Measurements from ENCODE around the gene STIM2.
"Not testable (repeated sequence)": the region's sequence is repeated elsewhere in the genome, so short reads cannot be mapped to it uniquely, and the experiment has no call there.

The STIM2 gene

DNA sequence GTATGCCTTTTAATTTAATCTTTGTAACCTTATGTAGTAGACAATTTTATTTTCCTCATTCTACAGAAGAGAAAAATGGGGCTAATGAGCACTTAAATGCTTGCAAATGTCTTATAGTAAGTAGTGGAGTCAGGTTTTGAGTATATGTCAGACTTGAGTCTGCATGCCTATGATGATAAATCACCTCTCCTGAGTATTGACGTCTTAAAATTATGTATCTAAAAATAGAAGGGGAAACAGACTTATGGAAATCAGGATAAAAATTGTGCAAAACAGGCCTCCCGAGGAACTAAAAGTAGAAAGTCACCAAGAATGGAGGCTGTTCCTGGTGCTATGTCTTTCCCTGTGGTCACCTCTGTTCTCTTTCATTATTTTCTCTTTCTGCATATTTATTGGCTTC is 92.7 kb downstream of the STIM2 start:
- no peak for DNase-seq (ENCODE audit: low read depth, low spot score)

DNA sequence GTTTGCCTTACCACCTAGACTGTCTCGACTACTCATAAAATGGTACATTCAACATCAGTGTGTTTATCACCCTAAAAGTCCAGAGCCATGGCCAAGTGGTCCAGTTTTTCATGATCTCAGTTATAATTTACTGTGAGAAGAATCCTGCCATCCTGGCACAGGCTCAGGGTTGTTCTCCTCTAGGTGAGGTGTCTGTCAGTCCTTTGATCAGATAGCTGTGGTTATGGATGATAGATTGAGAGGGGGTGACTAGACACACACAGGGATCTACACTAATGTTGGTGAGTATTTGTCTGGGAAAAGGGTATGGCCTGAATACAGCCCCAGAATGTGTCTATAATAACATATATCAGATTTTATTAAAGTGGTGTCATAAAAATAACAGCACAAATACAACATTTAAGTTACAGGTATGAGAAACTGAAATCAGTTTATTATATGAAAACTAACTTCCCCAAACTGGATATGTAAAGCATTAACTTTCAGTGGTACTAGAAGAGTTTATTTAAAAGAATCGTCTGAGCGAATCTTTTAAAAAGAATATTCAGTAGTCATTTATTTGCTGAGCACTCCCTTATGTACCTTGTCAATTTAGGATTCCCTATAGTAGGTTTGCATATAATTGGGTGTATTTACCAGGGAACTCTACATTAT is 93.3 kb downstream of the STIM2 start:
- DNase-seq (ENCODE audit: low read depth, low spot score) = no peak

DNA sequence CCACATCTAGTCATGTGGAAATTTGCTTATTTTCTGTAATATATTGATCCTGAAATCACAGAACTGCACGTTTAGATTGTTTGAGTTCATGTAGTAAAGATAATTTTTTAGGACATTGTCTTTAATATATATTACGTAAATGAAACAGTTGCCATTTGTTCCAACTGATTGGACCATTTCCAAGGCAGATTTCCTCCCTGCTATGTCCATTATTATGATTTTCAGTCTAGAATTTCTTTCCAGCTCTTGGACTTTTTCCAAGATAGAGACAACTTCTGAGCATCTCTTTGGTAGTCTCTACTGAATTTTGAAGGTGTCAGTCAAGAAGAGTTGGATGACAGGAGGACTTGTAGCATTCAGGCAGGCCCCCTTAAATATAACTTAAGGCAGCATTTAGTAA is 94.6 kb downstream of the STIM2 start:
- no peak for DNase-seq (ENCODE audit: low read depth, low spot score)

DNA sequence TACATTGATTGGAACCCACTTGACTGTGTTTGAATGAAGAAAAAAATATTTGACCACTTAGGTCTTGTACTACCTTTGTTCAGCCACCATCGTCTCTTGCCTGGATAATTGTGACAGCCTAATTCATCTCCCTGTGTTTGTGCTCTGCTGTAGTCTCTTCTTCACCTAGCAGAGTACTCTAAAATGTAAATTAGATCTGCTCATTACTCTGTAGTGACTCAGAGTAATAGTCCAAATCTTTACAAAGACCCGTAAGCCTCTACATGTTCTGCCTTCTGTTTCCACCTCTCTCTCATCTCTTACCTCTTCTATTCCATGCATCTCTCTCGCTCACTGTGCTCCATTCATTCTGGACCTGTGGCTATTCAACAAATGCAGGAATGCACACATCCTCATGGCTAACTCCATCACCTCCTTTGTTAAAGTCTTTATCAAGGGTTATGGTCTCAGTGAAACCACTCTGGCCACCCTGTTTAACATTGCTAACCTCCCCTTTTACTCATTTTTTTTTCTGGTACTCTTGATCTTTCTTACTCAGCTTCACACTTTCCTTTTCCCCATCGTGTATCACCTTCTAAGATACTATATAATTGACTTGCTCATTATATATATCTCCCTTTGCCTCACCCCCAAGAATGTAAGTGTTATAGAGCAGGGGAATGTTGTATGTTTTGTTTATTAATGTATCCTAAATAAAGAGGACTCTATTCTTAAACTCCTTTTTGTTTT is 98.4 kb downstream of the STIM2 start:
- DNase-seq (ENCODE audit: low read depth, low spot score) = no peak

DNA sequence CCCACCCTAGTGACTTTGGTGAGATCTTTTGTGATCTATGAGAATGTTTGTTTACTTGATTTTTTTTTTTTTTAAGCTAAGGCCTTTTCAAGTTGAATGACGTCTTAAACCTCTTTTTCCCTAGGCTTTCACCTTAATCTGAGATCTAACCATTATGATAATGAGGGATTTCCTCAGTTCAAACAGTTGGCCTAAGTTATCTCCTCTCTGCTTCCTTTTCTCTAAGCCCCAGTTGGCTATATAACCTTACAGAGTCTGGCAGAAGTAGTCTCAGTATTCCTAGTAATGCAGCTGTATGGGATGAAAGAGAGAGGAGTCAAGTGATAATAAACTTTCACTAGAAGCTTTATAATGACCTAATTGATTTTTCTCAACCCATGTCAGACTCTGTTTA is 99.0 kb downstream of the STIM2 start:
- DNase-seq (ENCODE audit: low read depth, low spot score) = no peak

DNA sequence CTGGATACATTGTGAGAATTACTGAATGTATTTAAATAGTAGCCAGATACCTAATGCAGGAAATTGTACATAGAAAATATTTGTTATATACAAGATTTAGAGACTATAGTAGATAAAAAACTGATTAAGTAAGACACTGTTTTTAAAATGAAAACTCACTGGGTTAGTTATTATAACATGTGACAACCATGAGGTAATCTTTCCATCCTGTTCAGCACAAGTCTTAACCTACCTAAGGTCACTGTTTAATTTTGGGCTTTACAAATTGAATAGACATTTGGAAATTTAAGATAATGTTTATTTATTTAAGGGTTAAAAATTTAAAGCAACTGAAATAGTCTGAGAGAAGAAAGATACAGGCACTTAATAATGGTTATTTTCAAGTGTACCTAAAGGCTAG is 102.1 kb downstream of the STIM2 start:
- no peak for DNase-seq (ENCODE audit: low read depth, low spot score)

DNA sequence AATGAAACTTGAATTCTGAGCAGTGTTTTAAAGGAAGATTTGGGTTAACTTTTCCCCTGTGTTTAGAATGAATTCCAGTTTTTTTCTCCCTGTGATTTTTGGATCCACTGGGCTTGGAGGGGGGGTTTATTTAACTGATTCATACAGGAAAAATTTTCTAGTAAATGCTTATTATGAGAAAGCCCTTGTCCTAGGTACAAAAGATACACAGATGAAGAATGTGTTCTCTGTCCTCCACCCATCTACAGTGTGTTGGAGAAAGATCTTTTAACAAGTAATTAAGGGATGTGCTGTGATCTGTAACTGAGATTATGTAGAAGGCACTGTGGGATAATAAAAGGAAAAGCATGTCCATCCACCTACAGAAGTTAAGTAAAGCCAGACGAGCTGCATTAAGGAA is 103.9 kb downstream of the STIM2 start:
- DNase-seq (ENCODE audit: low read depth, low spot score) = no peak

DNA sequence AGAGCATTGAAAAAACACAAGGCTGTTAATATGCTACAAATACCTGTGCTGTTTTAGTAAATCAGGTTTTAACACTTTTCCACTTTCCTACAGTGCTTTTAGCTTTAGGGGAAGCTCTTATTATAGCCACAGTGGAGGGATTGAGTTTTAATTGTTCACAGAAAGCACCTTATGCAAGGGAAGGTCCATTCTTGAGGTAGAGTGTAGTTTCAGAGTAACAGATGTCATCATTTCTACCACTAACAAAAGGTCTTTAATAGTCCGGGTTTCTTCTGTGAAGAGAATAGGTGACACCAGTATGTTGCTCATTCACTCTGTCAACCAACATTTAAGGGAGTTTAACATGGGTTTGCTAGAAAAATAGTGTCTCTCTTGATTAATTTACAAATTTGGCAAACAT is 104.4 kb downstream of the STIM2 start:
- no peak for DNase-seq (ENCODE audit: low read depth, low spot score)

DNA sequence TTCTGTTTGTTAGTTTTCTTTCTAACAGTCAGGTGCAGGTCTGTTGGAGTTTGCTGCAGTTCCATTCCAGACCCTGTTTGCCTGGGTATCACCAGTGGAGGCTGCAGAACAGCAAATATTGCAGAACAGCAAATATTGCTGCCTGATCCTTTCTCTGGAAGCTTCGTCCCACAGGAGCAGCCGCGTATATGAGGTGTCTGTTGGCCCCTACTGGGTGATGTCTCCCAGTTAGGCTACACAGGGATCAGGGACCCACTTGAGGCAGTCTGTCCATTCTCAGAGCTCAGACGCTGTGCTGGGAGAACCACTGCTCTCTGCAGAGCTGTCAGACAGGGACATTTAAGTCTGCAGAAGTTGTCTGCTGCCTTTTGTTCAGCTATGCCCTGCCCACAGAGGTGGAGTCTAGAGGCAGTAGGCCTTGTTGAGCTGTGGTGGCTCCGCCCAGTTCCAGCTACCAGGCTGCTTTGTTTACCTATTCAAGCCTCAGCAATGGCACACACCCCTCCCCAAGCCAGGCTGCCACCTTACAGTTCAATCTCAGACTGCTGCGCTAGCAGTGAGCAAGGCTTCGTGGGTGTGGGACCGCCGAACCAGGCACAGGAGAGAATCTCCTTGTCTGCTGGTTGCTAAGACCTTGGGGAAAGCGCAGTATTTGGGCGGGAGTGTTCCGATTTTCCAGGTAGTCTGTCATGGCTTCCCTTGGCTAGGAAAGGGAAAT is 115.0 kb downstream of the STIM2 start:
- not testable (repeated sequence) for DNase-seq (ENCODE audit: low read depth, low spot score)

DNA sequence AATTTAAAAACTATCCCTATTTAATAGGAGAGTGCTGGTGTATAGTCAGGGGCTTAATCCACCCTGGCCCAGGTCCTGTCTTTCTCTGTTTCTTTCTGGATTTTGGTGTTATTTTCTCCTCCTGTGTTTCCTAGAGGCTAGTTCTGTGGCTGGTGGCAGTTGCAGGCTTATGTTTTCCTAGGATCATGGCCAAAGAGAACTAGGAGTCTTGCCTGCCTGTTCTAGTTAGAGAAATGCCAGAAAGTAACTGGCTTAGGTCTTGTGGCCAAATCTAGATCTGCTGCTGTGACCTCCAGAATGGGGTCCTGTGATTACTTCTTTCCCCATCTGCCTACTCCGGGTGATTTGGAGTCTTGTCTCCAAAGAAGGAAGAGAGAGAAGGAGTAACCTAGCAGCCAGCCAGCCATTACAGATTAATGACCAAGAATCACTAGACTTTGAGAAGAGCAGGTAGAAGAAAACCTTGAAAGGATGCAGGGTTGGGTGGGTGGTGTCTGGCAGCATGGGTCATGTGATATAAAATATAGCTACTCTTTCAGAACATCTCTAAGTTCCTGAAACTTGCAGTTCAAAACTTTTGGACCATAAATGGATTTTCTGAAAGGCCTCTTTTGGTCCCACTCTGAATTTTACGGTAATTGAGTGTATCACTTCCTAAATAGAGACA is 117.9 kb downstream of the STIM2 start:
- DNase-seq (ENCODE audit: low read depth, low spot score) = no peak

DNA sequence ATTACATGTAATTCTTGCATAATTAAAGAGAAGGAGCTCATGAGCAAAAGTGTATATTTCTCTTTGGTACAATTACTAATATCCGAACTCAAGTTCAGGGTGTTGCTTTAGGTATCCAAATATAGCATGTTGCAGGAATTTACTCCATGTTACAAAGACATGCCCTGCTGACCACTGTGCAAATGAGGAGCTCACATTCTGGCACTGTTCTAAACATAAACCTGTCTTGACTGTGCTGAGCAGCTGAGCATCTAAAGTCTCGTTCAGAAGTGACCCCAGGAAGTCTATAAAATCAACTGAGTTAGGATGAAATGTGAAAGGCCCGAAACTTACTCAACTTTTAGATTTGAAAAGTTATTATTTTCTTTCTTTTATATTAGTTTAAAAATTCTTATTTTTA is 124.3 kb downstream of the STIM2 start:
- DNase-seq (ENCODE audit: low read depth, low spot score) = no peak

DNA sequence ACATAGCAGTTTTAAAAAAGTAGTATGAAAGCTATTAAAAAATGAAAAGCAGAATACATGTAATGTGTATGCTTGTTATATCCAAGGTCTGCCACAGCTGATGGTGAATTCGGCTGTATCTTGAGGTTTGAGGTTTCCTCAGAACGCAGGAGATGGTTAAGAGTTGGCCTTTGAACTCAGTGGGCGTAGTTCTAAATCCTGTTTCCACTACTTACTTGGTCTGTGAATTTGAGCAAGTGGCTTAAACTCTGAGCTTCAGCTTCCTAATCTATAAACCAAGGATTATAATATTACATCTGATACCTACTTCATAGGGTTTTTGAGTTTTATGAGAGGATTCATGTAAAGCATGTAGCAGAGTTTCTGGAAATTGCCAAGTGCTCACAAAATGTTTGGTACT is 125.2 kb downstream of the STIM2 start:
- DNase-seq (ENCODE audit: low read depth, low spot score) = no peak

DNA sequence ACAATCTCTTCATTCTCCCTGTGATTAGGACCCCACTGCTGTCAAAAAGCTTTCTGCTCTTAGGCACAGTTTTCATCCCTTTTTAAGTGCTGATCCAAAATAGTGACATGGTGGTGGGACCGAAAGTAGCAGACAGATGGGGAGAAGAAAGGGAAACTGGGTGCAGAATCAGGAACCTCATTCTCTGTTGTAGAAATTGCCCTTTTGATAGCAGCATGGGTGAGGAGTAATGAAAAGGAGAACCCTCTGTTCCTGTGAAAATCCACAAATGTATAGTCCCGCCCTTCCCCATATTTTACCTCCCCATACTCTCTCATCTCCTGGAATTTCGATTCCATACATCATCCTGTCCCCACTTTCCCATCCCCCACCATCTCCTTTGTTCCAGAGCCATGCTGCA is 126.5 kb downstream of the STIM2 start:
- DNase-seq (ENCODE audit: low read depth, low spot score) = no peak

DNA sequence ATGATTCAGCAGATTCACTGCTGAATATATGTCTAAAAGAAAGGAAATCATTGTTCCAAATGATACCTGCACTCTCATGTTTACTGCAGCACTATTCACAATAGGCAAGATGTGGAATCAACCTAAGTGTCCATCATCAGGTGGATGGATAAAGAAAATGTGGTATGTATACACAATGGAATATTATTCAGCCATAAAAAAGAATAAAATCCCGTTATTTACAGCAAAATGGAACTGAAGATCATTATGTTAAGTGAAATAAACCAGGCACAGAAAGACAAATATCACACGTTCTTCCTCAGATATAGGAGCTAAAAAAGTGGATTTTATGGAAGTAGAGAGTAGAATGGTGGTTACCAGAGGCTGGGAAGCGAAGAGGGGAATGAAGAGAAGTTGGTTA is 130.4 kb downstream of the STIM2 start:
- no peak for DNase-seq (ENCODE audit: low read depth, low spot score)

DNA sequence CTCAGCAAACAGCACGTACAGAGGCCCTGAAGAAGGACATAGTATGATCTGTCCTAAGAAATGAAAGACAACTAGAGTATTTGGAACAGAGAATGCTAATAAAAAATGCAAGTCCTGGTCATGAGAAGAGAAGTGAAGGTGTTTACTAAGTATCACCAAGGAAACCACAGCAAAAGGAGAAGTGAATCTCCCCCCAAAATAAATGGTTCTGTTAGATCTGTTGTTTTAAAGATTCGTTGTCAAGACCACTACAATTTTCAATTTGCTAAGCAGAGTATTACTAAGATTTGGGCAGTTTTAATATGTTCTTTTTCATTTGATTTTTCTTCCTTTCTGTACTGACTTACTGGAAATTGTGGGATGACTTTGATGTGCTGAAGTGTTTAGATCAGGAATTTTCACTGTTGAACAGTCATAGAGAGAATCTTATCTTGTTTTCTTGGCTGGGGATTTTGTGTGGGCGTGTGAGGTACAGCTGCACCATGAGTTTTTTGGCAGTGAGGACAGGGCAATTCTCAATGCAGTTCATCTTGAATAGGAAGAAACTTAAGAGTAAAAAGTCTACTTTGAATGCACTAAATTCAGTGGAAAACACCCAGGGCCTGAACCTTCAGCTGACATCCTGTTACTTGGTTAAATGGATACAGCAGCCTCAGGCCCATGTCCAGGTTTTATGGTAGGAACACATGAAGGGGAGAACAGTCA is 132.2 kb downstream of the STIM2 start:
- DNase-seq (ENCODE audit: low read depth, low spot score) = no peak

DNA sequence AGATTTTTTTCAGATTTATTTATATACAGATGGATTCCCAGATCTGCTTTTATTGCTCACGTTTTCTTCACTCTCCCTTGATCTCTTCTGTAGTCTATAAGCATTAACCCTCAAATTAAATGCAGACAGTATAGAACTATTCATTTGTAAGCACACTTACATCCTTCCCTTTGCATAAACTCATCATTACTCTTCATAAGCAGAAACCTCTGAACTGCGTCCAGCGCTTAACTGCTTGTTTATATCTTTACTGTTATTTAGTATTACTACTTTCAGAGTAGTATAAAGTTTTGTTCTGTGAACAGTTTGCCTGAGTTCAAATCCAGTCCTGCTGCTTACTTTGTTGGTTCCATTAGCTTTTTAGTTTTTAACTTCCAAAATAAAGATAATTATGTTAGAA is 132.9 kb downstream of the STIM2 start:
- DNase-seq (ENCODE audit: low read depth, low spot score) = no peak

DNA sequence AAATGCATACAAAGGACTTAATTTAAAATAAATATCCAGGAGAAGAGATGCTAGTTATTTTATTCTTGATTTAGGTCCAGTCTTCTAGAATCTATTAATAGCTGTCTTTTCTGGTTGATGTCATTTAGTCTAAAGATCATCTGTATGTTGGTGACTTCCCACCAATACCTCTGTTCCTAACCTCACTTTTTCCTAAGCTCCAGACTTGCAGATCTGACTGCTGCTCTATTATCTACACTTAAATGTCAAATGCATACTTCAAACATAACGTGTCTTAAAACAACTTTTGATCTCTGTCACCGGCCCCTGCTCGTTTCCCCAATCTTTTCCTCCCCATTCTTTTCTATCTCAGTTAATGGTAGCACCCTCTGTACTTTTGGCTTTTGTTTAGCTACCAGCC is 133.3 kb downstream of the STIM2 start:
- no peak for DNase-seq (ENCODE audit: low read depth, low spot score)

DNA sequence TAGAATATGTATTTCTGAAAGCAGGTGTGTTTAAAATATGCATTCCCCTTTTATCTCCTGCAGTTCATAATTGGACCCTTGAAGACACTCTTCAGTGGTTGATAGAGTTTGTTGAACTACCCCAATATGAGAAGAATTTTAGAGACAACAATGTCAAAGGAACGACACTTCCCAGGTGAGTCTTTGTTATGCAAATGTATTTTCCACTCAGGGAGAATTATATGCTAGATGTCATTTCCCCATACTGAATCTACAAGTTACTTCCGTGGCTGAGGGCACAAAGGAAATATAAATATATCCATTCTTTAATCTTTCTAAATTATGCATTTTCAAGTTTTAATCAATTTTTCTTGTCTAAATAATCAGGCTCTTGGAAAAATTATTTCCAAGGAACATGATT is 134.7 kb downstream of the STIM2 start:
- DNase-seq (ENCODE audit: low read depth, low spot score) = no peak

DNA sequence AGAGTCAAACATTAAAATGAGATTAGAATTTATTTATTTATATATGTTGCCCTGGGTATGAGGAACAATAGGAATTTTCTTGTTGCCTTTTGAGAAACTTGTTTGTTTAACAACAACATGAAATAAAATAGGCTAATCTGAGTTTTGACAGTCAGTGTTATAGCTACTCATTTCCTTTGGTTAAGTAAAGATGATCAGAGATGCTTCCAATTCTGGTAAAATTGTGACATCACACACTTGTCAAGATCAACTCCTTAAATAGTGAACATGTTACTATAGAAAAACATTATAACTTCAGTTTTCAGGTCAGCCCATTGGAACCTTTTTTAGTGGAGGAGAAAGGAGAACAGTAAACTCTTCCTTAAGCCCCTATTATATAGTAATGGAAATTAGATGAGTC is 136.1 kb downstream of the STIM2 start:
- no peak for DNase-seq (ENCODE audit: low read depth, low spot score)

DNA sequence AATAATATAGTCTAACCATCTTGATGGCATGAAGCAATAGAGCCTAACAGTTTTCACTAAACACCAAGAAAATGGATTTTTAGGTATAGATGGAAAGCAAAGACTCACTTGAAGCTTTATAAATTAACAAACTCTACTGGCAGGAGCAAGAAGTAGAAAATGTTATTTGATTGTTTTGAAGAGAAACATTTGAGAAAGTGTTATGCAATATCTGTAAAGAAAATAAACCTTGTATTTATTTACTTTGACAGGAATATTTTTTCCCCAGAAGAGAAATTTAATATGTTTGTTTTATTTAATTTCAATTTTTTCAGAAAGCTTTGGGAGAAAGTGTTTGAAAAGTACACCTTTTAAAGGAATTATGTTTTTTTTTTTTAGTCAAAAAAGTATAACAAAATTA is 139.0 kb downstream of the STIM2 start:
- DNase-seq (ENCODE audit: low read depth, low spot score) = no peak

DNA sequence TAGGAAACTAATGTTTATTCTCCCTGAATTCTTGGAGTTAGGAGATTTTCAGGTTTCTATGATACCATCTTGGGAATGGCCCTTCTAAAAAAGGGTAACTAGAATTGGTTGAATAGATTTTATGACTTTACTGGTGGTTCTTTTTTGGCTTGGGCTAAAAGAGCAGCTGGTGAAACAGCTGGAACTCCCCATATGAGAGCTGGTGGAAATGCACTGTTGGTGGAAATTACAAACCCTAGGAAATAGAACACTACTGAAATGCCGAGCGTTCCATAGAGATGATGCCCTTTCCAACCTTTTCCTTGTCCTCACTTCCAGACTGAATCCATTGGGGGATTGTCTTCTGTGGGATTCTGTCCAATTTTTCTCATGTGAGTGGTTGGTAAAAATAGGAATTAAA is 139.5 kb downstream of the STIM2 start:
- DNase-seq (ENCODE audit: low read depth, low spot score) = no peak

DNA sequence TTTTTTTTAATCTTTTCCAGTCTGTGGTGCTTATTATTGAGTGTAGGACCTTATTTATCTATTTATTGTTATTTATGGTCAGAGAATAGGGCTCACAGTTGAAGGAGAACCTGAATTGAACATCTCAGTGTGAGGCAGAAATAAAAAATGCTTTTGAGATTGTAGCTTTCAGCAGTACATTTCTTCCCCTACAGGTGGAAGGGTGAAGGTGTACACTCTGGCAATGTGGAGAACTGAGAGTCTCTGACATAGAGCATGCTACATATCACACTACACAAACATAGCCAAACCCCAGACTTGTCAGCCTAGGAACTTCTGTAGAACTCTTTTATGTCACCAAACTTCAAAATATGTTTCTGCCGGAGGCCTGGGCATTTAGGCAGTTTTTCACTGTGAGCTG is 140.2 kb downstream of the STIM2 start:
- DNase-seq (ENCODE audit: low read depth, low spot score) = no peak

All from activated CD4-positive, CD25-positive, alpha-beta regulatory T cell treated with anti-CD3 and anti-CD28 coated beads, Interleukin-2, amount 50 U/mL, for 16 hours (primary cell).